Thoracic aorta (tissue), 2 donors: ENCODE data around the gene PIEZO1. TPM values are rescaled to one million over a fixed set of nuclear protein-coding genes. Genes with fewer than 3 reads are reported as not detected.

Experiments
- ATAC-seq: fragments of 150-250 bp; one replicate; pipeline ENCODE4 v1.8.0; 2017; ENCODE audit warnings: low read depth; ENCODE audit not compliant: insufficient number of reproducible peaks, low FRiP score
- DNase-seq: peaks from one replicate; pipeline ENCODE4 v3.0.0-alpha.2; 2020; ENCODE audit warnings: low spot score
- H3K27ac ChIP-seq, 2 donors: fragments of 200-600 bp; sonication (generic); 1 replicate in 1 of 2; 2 replicates in 1 of 2; pipeline ENCODE4 v1.5.1; 2016; ENCODE audit warnings: mild to moderate bottlenecking in 2 of 2, moderate library complexity in 2 of 2
- H3K27me3 ChIP-seq: fragments of 200-600 bp; sonication (generic); replicated peaks from 2 replicates; pipeline ENCODE4 v1.6.0; 2016; ENCODE audit warnings: mild to moderate bottlenecking; ENCODE audit not compliant: insufficient read depth
- H3K36me3 ChIP-seq: fragments of 200-600 bp; sonication (generic); one replicate; pipeline ENCODE4 v1.5.1; 2016
- H3K4me1 ChIP-seq, 2 donors: fragments of 200-600 bp; sonication (generic); 1 replicate in 1 of 2; 2 replicates in 1 of 2; pipeline versions ENCODE4 v1.5.1 to v1.6.0; 2016; ENCODE audit warnings: low read depth in 2 of 2, mild to moderate bottlenecking in 1 of 2; ENCODE audit not compliant: control insufficient read depth in 1 of 2
- H3K4me3 ChIP-seq: fragments of 200-600 bp; sonication (generic); 2 replicates; pipeline ENCODE4 v1.5.1; 2016; ENCODE audit warnings: mild to moderate bottlenecking
- H3K9me3 ChIP-seq: fragments of 200-600 bp; sonication (generic); 2 replicates; pipeline ENCODE4 v1.5.1; 2016
- CTCF ChIP-seq: fragments of 200-600 bp; sonication (generic); IDR thresholded peaks from one replicate; pipeline ENCODE4 v1.5.1; 2019; ENCODE audit warnings: antibody characterized with exemption
- total RNA-seq, 2 donors: library from RNA; depleted of rRNA; stranded (reverse); fragments of >200 nt; gene quantifications; one replicate each; pipeline versions ENCODE4 v1.1.0 to v1.2.3, GENCODE V29; 2016

The PIEZO1 gene
- total RNA-seq, 2 donors from 2014 or later: 108 to 179 TPM

GRCh38 chr16:88667461-88667860, 117.6 kb downstream of the PIEZO1 start:
- no peak for ATAC-seq
- no peak overlapping the region for H3K4me3 ChIP-seq
- H3K4me1 ChIP-seq: peaks cover 4 to 7% of the 10 kb centered on the region in 2 donors
- H3K9me3 ChIP-seq: no peaks in the 10 kb centered on the region
- no peaks in the 10 kb centered on the region for H3K27me3 ChIP-seq
- H3K27ac ChIP-seq: no peak overlapping the region
- H3K36me3 ChIP-seq: no peaks in the 10 kb centered on the region
- DNase-seq: no peak
- no peak for TF ChIP-seq CTCF

- ATAC-seq: no peak
- TF ChIP-seq CTCF: no peak
- Histone ChIP-seq H3K27ac (no peak overlapping the region), H3K36me3 (no peaks in the 10 kb centered on the region), H3K4me3 (no peak overlapping the region), H3K27me3 (no peaks in the 10 kb centered on the region), H3K9me3 (no peaks in the 10 kb centered on the region), H3K4me1 (peaks cover 4 to 14% of the 10 kb centered on the region in 2 donors)
- DNase-seq: no peak
These were observed 119.5 kb downstream of the PIEZO1 start for GRCh38 chr16:88665570-88665969.

Other genes starting within 250 kb of the PIEZO1 start
- gene ZC3H18, start 214.8 kb downstream of the PIEZO1 start, total RNA-seq: 10 to 100 TPM; 21.8 to 30.3 TPM
- gene IL17C, start 146.6 kb downstream of the PIEZO1 start, total RNA-seq: under 1 TPM in 1 of 2 donors, not detected in 1; 0.92 TPM
- gene CYBA, start 134.2 kb downstream of the PIEZO1 start, total RNA-seq: 100 to 1,000 TPM; 169 to 295 TPM
- 10 to 100 TPM; 22.4 to 38.9 TPM for gene MVD, start 122.1 kb downstream of the PIEZO1 start, total RNA-seq
- under 1 TPM in 1 of 2 donors, not detected in 1; 0.27 TPM for gene SNAI3, start 98.7 kb downstream of the PIEZO1 start, total RNA-seq
- gene RNF166, start 78.8 kb downstream of the PIEZO1 start, total RNA-seq: 10 to 100 TPM; 20.7 to 36.6 TPM
- gene CTU2, start 78.7 kb downstream of the PIEZO1 start, total RNA-seq: 10 to 100 TPM; 11.1 to 21.0 TPM
- gene CDT1, start 18.6 kb upstream of the PIEZO1 start, total RNA-seq: under 1 TPM in 1 of 2 donors, not detected in 1; 0.71 TPM
- gene APRT, start 26.7 kb upstream of the PIEZO1 start, total RNA-seq: 10 to 100 TPM; 45.5 to 80.7 TPM
- gene GALNS, start 71.7 kb upstream of the PIEZO1 start, total RNA-seq: 10 to 100 TPM; 24.8 to 38.7 TPM
- gene TRAPPC2L, start 71.9 kb upstream of the PIEZO1 start, total RNA-seq: 10 to 100 TPM; 12.4 to 31.4 TPM
- not detected for gene PABPN1L, start 81.4 kb upstream of the PIEZO1 start, total RNA-seq
- gene CBFA2T3, start 192.0 kb upstream of the PIEZO1 start, total RNA-seq: 1 to 10 TPM; 3.9 to 6.6 TPM